HEK293 (cell line): ENCODE data around the gene CDC42BPA.

Experiments used
- GLI4 ChIP-seq: fragments of 450-650 bp; formaldehyde crosslinking; IDR thresholded peaks from 2 replicates; pipeline ENCODE4 v1.5.1; 2016; ENCODE audit warnings: missing biosample characterization, missing genetic modification characterization
- HOXA7 ChIP-seq: sonication (generic); formaldehyde crosslinking; IDR thresholded peaks from 2 replicates; pipeline ENCODE4 v1.8.1; 2022; ENCODE audit warnings: missing genetic modification reagents, borderline replicate concordance
- ZNF133 ChIP-seq: fragments of 450-650 bp; formaldehyde crosslinking; IDR thresholded peaks from 2 replicates; pipeline ENCODE4 v1.5.1; 2016; ENCODE audit warnings: missing biosample characterization, missing genetic modification characterization
- ZNF19 ChIP-seq: fragments of 450-650 bp; formaldehyde crosslinking; IDR thresholded peaks from 2 replicates; pipeline ENCODE4; 2016; ENCODE audit warnings: missing biosample characterization, missing genetic modification characterization, low read depth
- ZNF510 ChIP-seq: fragments of 450-650 bp; formaldehyde crosslinking; IDR thresholded peaks from 2 replicates; pipeline ENCODE4 v1.5.1; 2018; ENCODE audit warnings: mild to moderate bottlenecking, missing genetic modification characterization, missing biosample characterization; ENCODE audit not compliant: insufficient replicate concordance
- TF ChIP-seq, protein P1 (sequence below): fragments of 450-650 bp; formaldehyde crosslinking; IDR thresholded peaks from 2 replicates; pipeline ENCODE4 v1.5.1; 2016; ENCODE audit warnings: missing biosample characterization, missing genetic modification characterization

DNA sequence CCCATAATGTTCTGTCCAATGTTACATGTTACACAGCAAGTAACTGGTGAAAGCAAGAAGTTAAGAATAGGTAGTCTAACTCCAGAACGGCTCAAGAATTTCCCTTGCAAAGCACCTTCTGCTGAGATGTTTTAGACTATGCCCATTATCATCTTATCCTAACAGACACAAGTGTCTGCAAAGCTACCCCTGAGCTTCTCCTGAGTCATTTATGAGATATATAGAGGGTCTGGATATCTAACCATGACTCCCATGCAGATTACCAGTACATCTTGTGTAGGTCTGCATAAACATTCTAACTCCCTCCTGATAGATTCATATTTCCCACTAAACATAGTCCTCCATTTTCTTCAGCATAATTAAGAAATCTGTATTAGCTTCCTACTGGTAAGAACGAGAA lies 206.5 kb downstream of the CDC42BPA start:
- TF ChIP-seq, protein P1, sequence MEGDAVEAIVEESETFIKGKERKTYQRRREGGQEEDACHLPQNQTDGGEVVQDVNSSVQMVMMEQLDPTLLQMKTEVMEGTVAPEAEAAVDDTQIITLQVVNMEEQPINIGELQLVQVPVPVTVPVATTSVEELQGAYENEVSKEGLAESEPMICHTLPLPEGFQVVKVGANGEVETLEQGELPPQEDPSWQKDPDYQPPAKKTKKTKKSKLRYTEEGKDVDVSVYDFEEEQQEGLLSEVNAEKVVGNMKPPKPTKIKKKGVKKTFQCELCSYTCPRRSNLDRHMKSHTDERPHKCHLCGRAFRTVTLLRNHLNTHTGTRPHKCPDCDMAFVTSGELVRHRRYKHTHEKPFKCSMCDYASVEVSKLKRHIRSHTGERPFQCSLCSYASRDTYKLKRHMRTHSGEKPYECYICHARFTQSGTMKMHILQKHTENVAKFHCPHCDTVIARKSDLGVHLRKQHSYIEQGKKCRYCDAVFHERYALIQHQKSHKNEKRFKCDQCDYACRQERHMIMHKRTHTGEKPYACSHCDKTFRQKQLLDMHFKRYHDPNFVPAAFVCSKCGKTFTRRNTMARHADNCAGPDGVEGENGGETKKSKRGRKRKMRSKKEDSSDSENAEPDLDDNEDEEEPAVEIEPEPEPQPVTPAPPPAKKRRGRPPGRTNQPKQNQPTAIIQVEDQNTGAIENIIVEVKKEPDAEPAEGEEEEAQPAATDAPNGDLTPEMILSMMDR (tag by site-specific recombination), result no peak
- TF ChIP-seq ZNF510 (no peak), GLI4 (no peak), ZNF19 (tag by site-specific recombination) (no peak), HOXA7 (CRISPR knock-in tag) (no peak), ZNF133 (no peak)
